ENCODE data around the gene TBATA.

- TF ChIP-seq CTCF (IDR thresholded peaks at IDR 0.05) (no peak), ZFX (IDR thresholded peaks at IDR 0.05; ENCODE audit: borderline replicate concordance) (no peak)
Measured at GRCh38 chr10:70773461-70773860, 11.7 kb downstream of the TBATA start.

Data from 22Rv1 (cell line).